Sigmoid colon (tissue), 3 donors: ENCODE results near the gene PLB1.

Source experiments
- POLR2A ChIP-seq, 2 donors: fragments of 450-650 bp; IDR thresholded peaks; one replicate each; pipeline ENCODE4 v1.6.1; 2016; ENCODE audit warnings: antibody characterized with exemption in 2 of 2, mild to moderate bottlenecking in 2 of 2, moderate library complexity in 2 of 2
- TF ChIP-seq, protein P1 (sequence below), 4 experiments: fragments of 450-650 bp in 3 of 4; fragments of 200-600 bp in 1 of 4; IDR thresholded peaks; one replicate each; pipeline ENCODE4 v1.5.1; 2016 to 2019; ENCODE audit warnings: antibody characterized with exemption in 4 of 4, mild to moderate bottlenecking in 3 of 4, moderate library complexity in 2 of 4

GRCh38 chr2:28676152-28676835, 180.4 kb downstream of the PLB1 start:
- TF ChIP-seq, protein P1, sequence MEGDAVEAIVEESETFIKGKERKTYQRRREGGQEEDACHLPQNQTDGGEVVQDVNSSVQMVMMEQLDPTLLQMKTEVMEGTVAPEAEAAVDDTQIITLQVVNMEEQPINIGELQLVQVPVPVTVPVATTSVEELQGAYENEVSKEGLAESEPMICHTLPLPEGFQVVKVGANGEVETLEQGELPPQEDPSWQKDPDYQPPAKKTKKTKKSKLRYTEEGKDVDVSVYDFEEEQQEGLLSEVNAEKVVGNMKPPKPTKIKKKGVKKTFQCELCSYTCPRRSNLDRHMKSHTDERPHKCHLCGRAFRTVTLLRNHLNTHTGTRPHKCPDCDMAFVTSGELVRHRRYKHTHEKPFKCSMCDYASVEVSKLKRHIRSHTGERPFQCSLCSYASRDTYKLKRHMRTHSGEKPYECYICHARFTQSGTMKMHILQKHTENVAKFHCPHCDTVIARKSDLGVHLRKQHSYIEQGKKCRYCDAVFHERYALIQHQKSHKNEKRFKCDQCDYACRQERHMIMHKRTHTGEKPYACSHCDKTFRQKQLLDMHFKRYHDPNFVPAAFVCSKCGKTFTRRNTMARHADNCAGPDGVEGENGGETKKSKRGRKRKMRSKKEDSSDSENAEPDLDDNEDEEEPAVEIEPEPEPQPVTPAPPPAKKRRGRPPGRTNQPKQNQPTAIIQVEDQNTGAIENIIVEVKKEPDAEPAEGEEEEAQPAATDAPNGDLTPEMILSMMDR (IDR thresholded peaks at IDR 0.05): no peak
- TF ChIP-seq POLR2A (IDR thresholded peaks at IDR 0.05): no peak
